ENCODE results near the gene RAB11B. TPM values are rescaled to one million over a fixed set of nuclear protein-coding genes. Genes with fewer than 3 reads are reported as not detected.

The RAB11B gene
- total RNA-seq, 1 experiment from 2014 or later = 140 TPM

GRCh38 chr19:8401981-8402411, 11.8 kb downstream of the RAB11B start:
- TF ChIP-seq ZFX (IDR thresholded peaks at IDR 0.05) (no peak), ZNF274 (IDR thresholded peaks at IDR 0.05; ENCODE audit: low read depth, low read length) (no peak), SIN3A (IDR thresholded peaks at IDR 0.05; ENCODE audit: low read depth) (no peak), TCF7L2 (IDR thresholded peaks at IDR 0.05; ENCODE audit: borderline replicate concordance, extremely low read depth, insufficient read depth, insufficient read length) (no peak), SRF (IDR thresholded peaks at IDR 0.05; ENCODE audit: low read depth) (no peak), EZH2phosphoT487 (IDR thresholded peaks at IDR 0.05; ENCODE audit: borderline replicate concordance) (no peak), CBX3 (IDR thresholded peaks at IDR 0.05; ENCODE audit: low read depth) (no peak), POLR2A (IDR thresholded peaks at IDR 0.05; ENCODE audit: borderline replicate concordance, extremely low read depth, insufficient read depth, insufficient read length) (no peak), EGR1 (IDR thresholded peaks at IDR 0.05; ENCODE audit: low read depth) (no peak), FOSL1 (IDR thresholded peaks at IDR 0.05; ENCODE audit: low read depth) (no peak), JUND (IDR thresholded peaks at IDR 0.05) (no peak), SP1 (IDR thresholded peaks at IDR 0.05; ENCODE audit: low read depth) (no peak), ZBTB33 (IDR thresholded peaks at IDR 0.05; ENCODE audit: extremely low read depth, insufficient replicate concordance, low read length) (no peak), CEBPB (IDR thresholded peaks at IDR 0.05; ENCODE audit: low read depth) (no peak), EZH2 (IDR thresholded peaks at IDR 0.05) (no peak), YY1 (IDR thresholded peaks at IDR 0.05; ENCODE audit: extremely low read depth, insufficient replicate concordance, low read depth, low read length) (no peak), MAX (IDR thresholded peaks at IDR 0.05) (no peak), RAD21 (IDR thresholded peaks at IDR 0.05; ENCODE audit: low read depth) (no peak)
- TF ChIP-seq, protein P1, sequence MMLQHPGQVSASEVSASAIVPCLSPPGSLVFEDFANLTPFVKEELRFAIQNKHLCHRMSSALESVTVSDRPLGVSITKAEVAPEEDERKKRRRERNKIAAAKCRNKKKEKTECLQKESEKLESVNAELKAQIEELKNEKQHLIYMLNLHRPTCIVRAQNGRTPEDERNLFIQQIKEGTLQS (IDR thresholded peaks at IDR 0.05) = no peak
- peaks cover 22% of the 10 kb centered on the region for H3K79me2 ChIP-seq (ENCODE audit: insufficient read depth, low read length)
- no peaks in the 10 kb centered on the region for H3K27me3 ChIP-seq (ENCODE audit: insufficient read depth, low read length)
- H3K9me2 ChIP-seq (ENCODE audit: insufficient read depth) = no peaks in the 10 kb centered on the region
- H2AFZ ChIP-seq (ENCODE audit: low read depth, low read length, poor library complexity, severe bottlenecking) = no peak overlapping the region
- H3K9ac ChIP-seq (ENCODE audit: low read length) = no peak overlapping the region
- H3K4me1 ChIP-seq (ENCODE audit: control insufficient read depth in 1 of 2, insufficient read depth in 2 of 2, low read length in 2 of 2) = peaks cover 3% of the 10 kb centered on the region in 2 experiments; a peak in 2 of 4 replicates
- no peaks in the 10 kb centered on the region for H4K20me1 ChIP-seq (ENCODE audit: insufficient read depth)
- intact Hi-C loops (cut with micrococcal nuclease) = no loop called here
- POLR2A ChIA-PET = interaction anchor here (1.5 kb wide), 1 partner anchor 12 kb away, joined by 4 read pairs; the partner anchor contains the start of gene RAB11B
- no peak overlapping the region for H3K27ac ChIP-seq (ENCODE audit: low read depth, low read length)
- CTCF ChIA-PET = no interaction called here
- H3K4me2 ChIP-seq (ENCODE audit: low read length) = no peak overlapping the region
- no TSS peak for BruUV-seq (replicated peaks)
- H3K36me3 ChIP-seq (ENCODE audit: control insufficient read depth in 1 of 2, insufficient read depth in 2 of 2, low read length in 2 of 2) = peaks cover 6 to 16% of the 10 kb centered on the region in 2 experiments; a peak in 3 of 4 replicates
- ATAC-seq = no peak
- H3K4me3 ChIP-seq (replicated peaks in 1 of 2; ENCODE audit: low read depth in 1 of 2, low read length in 2 of 2) = no peak overlapping the region
- no peak for DNase-seq (ENCODE audit: low read depth, low spot score)
- no peaks in the 10 kb centered on the region for H3K9me3 ChIP-seq (ENCODE audit: control insufficient read depth in 1 of 2, insufficient read depth in 1 of 2, low read depth in 1 of 2, low read length in 2 of 2)
- RAD21 ChIA-PET (ENCODE audit: low non-redundant PET in 1 of 2, low total read pairs in 2 of 2, uncharacterized antibody in 2 of 2, unreplicated experiment in 2 of 2) = no interaction called here
